ENCODE results near the gene HDAC6. TPM values are rescaled to one million over a fixed set of nuclear protein-coding genes. Genes with fewer than 3 reads are reported as not detected.

Gene HDAC6
- total RNA-seq, 4 donors from 2014 or later = 55.3 to 90.2 (median 67.9) TPM

GRCh38 chrX:48769230-48769629 lies 32.6 kb upstream of the HDAC6 start:
- TF ChIP-seq POLR2A (IDR thresholded peaks at IDR 0.05) = no peak
- TF ChIP-seq CTCF (IDR thresholded peaks at IDR 0.05) = no peak
- intact Hi-C loops (cut with DNase I; ENCODE audit: low total_unique reads) = no loop called here
- 76 to 79% methylated on average over 6 of the region's 6 CpGs for WGBS, 2 donors

GRCh38 chrX:48770296-48770695 lies 31.6 kb upstream of the HDAC6 start:
- WGBS, 2 donors = 65 to 70% methylated on average over 6 of the region's 6 CpGs
- TF ChIP-seq POLR2A (IDR thresholded peaks at IDR 0.05) (no peak), CTCF (IDR thresholded peaks at IDR 0.05) (no peak)
- intact Hi-C loops (cut with DNase I; ENCODE audit: low total_unique reads) = no loop called here
- no peak overlapping the region for H3K4me3 ChIP-seq (ENCODE audit: low read depth, poor library complexity, severe bottlenecking)
- no peak for DNase-seq (ENCODE audit: low spot score in 2 of 2)

More at GRCh38 chrX:48769230-48769629, 32.6 kb upstream of the HDAC6 start:
- H3K4me3 ChIP-seq (ENCODE audit: low read depth, poor library complexity, severe bottlenecking) = no peak overlapping the region
- no peak for DNase-seq (ENCODE audit: low spot score in 2 of 2)

GRCh38 chrX:48772602-48773001 lies 29.3 kb upstream of the HDAC6 start:
- DNase-seq (ENCODE audit: low spot score in 2 of 2) = no peak
- no peak overlapping the region for H3K4me3 ChIP-seq (ENCODE audit: low read depth, poor library complexity, severe bottlenecking)
- intact Hi-C loops (cut with DNase I; ENCODE audit: low total_unique reads) = no loop called here
- no peak for TF ChIP-seq CTCF (IDR thresholded peaks at IDR 0.05)
- no peak for TF ChIP-seq POLR2A (IDR thresholded peaks at IDR 0.05)
- WGBS, 2 donors = 77 to 84% methylated on average over 5 to 6 of the region's 6 CpGs

- no peak overlapping the region for H3K4me3 ChIP-seq (ENCODE audit: low read depth, poor library complexity, severe bottlenecking)
- no peak for TF ChIP-seq POLR2A (IDR thresholded peaks at IDR 0.05)
- TF ChIP-seq CTCF (IDR thresholded peaks at IDR 0.05) = no peak
- DNase-seq (ENCODE audit: low spot score in 2 of 2) = no peak
- WGBS, 2 donors = 73 to 74% methylated on average over 13 of the region's 13 CpGs
- intact Hi-C loops (cut with DNase I; ENCODE audit: low total_unique reads) = no loop called here
These were observed 24.9 kb upstream of the HDAC6 start for GRCh38 chrX:48776818-48777439.

- DNase-seq (ENCODE audit: low spot score in 2 of 2) = no peak
- H3K4me3 ChIP-seq (ENCODE audit: low read depth, poor library complexity, severe bottlenecking) = no peak overlapping the region
- TF ChIP-seq POLR2A (IDR thresholded peaks at IDR 0.05) (no peak), CTCF (IDR thresholded peaks at IDR 0.05) (no peak)
- WGBS, 2 donors = 70 to 77% methylated on average over 7 of the region's 7 CpGs
- intact Hi-C loops (cut with DNase I; ENCODE audit: low total_unique reads) = no loop called here
These were observed 22.5 kb upstream of the HDAC6 start for GRCh38 chrX:48779399-48779798.

- TF ChIP-seq POLR2A (IDR thresholded peaks at IDR 0.05) = no peak
- no peak for TF ChIP-seq CTCF (IDR thresholded peaks at IDR 0.05)
- no peak for DNase-seq (ENCODE audit: low spot score in 2 of 2)
- intact Hi-C loops (cut with DNase I; ENCODE audit: low total_unique reads) = no loop called here
- no peak overlapping the region for H3K4me3 ChIP-seq (ENCODE audit: low read depth, poor library complexity, severe bottlenecking)
- WGBS, 2 donors = 89 to 92% methylated on average over 6 of the region's 6 CpGs
These were observed 20.2 kb upstream of the HDAC6 start for GRCh38 chrX:48781705-48782104.

Data from lower leg skin (tissue), 4 donors.